Breast epithelium (tissue), 4 donors: ENCODE results near the gene CARD9. TPM values are rescaled to one million over a fixed set of nuclear protein-coding genes. Genes with fewer than 3 reads are reported as not detected.

Source experiments
- DNase-seq, 2 donors: peaks; one replicate each; pipeline ENCODE4 v3.0.0-alpha.2; 2019; ENCODE audit warnings: low spot score in 2 of 2
- H3K27ac ChIP-seq, 2 donors: fragments of 200-600 bp; sonication (generic) in 1 of 2; one replicate each; pipeline ENCODE4 v1.5.1; 2016 to 2019; ENCODE audit warnings: mild to moderate bottlenecking in 1 of 2
- H3K27me3 ChIP-seq, 2 donors: fragments of 200-600 bp; sonication (generic) in 1 of 2; one replicate each; pipeline versions ENCODE4 v1.5.1 to v1.6.0; 2017 to 2019; ENCODE audit warnings: control low read depth in 1 of 2, mild to moderate bottlenecking in 1 of 2
- H3K36me3 ChIP-seq: fragments of 200-600 bp; one replicate; pipeline ENCODE4 v1.5.1; 2019
- H3K4me1 ChIP-seq, 2 donors: fragments of 200-600 bp; sonication (generic); one replicate each; pipeline ENCODE4 v1.5.1; 2016 to 2019; ENCODE audit warnings: control low read depth in 1 of 2
- H3K4me3 ChIP-seq, 3 donors: fragments of 200-600 bp; sonication (generic); 1 replicate in 2 of 3; 2 replicates in 1 of 3; pipeline ENCODE4 v1.5.1; 2016 to 2019; ENCODE audit warnings: mild to moderate bottlenecking in 3 of 3, moderate library complexity in 2 of 3
- H3K9me3 ChIP-seq, 2 donors: fragments of 200-600 bp; sonication (generic) in 1 of 2; one replicate each; pipeline ENCODE4 v1.5.1; 2016 to 2019; ENCODE audit warnings: control low read depth in 1 of 2
- CTCF ChIP-seq, 3 donors: fragments of 450-650 bp; IDR thresholded peaks; one replicate each; pipeline ENCODE4 v1.5.1; 2016 to 2017; ENCODE audit warnings: antibody characterized with exemption in 3 of 3, mild to moderate bottlenecking in 3 of 3, moderate library complexity in 3 of 3
- POLR2A ChIP-seq: fragments of 450-650 bp; IDR thresholded peaks from one replicate; pipeline ENCODE4 v1.6.1; 2016; ENCODE audit warnings: antibody characterized with exemption, mild to moderate bottlenecking, moderate library complexity
- POLR2AphosphoS5 ChIP-seq, 3 donors: sonication (generic); formaldehyde crosslinking; IDR thresholded peaks; one replicate each; pipeline ENCODE4 v1.6.1; 2017; ENCODE audit warnings: antibody characterized with exemption in 3 of 3
- intact Hi-C: fragments of 100-400 bp; cut with DNase I; formaldehyde crosslinking; loops from one replicate; pipeline ENCODE4 v1.15.1; 2023; ENCODE audit warnings: low total_unique reads
- total RNA-seq, 3 donors: library from RNA; depleted of rRNA; stranded (reverse); fragments of >200 nt; gene quantifications; one replicate each; pipeline ENCODE4 v1.1.0, GENCODE V29; 2016

Gene CARD9
- total RNA-seq, 3 donors from 2014 or later: 3.0 to 7.6 (median 3.3) TPM

DNA sequence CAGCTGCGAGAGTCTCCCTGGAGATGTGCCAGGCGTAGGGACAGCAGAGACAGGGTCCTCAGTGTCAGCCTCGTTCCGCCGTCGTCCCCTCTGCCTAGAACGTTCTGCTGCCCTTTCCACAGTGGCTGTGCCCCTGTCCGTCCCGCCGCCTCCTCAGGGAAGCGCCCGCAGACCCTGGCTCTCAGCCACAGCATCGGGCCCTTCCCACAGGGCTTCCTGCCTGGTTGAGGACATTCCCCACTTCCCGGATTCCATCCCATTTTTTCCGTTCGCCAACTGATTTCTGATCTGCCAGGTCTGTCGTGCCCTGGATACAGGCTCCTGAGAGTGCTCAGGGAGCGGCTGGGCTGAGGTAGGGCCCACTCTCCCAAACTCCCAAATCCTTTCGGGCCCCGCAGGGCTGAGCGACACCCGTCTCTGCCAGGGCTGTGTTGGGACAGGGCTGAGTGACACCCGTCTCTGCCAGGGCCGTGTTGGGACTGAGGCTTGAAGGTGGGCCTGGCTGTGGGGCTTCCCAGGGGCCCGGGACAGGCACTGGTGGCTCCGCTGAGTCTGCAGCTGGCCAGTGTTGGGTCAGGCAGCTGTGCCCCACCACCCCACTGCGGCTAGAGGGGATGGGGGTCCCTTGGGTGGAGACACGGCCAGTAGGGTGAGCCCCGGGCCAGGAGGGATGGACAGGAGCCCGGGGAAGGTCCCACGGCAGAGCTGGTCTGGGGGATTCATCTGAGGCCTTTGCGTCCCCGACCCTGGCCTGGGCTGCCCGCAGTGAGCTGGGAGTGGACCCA lies 25.8 kb downstream of the CARD9 start:
- Histone ChIP-seq H3K9me3 (no peaks in the 10 kb centered on the region), H3K4me1 (peaks cover 8 to 9% of the 10 kb centered on the region in 2 donors), H3K36me3 (no peaks in the 10 kb centered on the region), H3K4me3 (peak overlapping the region in 2 of 3 donors; percentile 20 to 44), H3K27me3 (no peaks in the 10 kb centered on the region), H3K27ac (peak overlapping the region in 1 of 2 donors; percentile 20)
- no peak for DNase-seq
- TF ChIP-seq POLR2AphosphoS5 (IDR thresholded peaks at IDR 0.05): no peak
- TF ChIP-seq CTCF (IDR thresholded peaks at IDR 0.05): no peak
- TF ChIP-seq POLR2A: no peak
- intact Hi-C loops: no loop called here

DNA sequence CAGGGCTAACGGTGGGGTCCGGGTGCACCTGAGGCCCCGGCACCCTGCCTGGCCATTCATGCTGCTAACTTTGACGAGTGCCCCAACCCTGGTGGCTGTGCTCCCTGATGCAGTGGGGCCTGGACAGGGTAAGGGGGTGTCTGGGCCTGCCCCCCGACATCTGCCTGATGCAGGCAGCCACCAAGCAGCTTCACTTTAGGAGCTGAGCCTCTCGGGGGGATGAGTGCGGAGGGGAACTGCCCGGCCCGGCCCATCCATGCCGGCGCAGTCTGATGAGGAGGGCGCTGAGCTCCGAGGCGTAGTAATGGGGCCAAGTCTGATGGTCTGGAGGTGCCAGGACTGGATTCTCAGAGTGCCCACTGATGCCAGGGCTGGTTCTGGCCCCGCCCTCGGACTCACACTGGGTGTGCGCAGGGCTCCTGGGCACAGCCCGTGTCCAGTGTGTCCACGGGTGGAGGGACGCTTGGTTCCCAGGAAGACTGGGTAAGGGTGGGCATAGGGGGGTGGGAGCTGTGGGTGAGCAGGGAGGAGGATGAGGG lies 26.5 kb downstream of the CARD9 start:
- Histone ChIP-seq H3K27me3 (no peaks in the 10 kb centered on the region), H3K36me3 (no peaks in the 10 kb centered on the region), H3K4me1 (peaks cover 8 to 9% of the 10 kb centered on the region in 2 donors), H3K27ac (peak overlapping the region in 1 of 2 donors; percentile 20), H3K9me3 (no peaks in the 10 kb centered on the region), H3K4me3 (peak overlapping the region in 2 of 3 donors; percentile 20 to 44)
- DNase-seq: no peak
- intact Hi-C loops: no loop called here
- no peak for TF ChIP-seq POLR2A
- TF ChIP-seq CTCF (IDR thresholded peaks at IDR 0.05): no peak
- TF ChIP-seq POLR2AphosphoS5 (IDR thresholded peaks at IDR 0.05): no peak

DNA sequence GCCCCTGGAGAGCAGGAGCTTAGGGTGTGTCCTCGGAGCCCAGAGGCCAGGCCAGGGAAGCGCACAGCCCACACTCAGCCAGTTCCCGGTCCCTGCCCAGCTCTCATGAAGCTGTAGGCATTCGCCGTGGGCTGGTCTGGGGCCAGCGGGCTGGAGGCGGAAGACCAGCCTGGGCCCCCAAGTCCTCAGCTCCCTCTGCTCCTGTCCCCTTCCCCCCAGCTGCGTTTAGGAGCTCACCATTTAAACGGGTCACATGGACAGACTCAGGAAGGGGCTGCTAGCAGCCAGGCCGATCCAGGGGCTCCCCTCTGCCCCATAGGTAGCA lies 27.4 kb downstream of the CARD9 start:
- Histone ChIP-seq H3K27ac (peak overlapping the region; percentile 31 to 63), H3K4me1 (peaks cover 8 to 9% of the 10 kb centered on the region in 2 donors)
- intact Hi-C loops: no loop called here

GRCh38 chr9:136345281-136346156 lies 27.9 kb downstream of the CARD9 start:
- Histone ChIP-seq H3K9me3 (no peaks in the 10 kb centered on the region), H3K27ac (peak overlapping the region; percentile 31 to 63), H3K4me3 (peak overlapping the region; percentile 20 to 54 (median 39)), H3K4me1 (peaks cover 8 to 9% of the 10 kb centered on the region in 2 donors), H3K27me3 (no peaks in the 10 kb centered on the region), H3K36me3 (no peaks in the 10 kb centered on the region)
- no peak for DNase-seq
- intact Hi-C loops: no loop called here
- TF ChIP-seq CTCF (IDR thresholded peaks at IDR 0.05) (peak in 1 of 3 donors; percentile 31), POLR2AphosphoS5 (IDR thresholded peaks at IDR 0.05) (no peak)

More for the DNA sequence above, 27.4 kb downstream of the CARD9 start:
- H3K9me3 ChIP-seq: no peaks in the 10 kb centered on the region
- no peaks in the 10 kb centered on the region for H3K27me3 ChIP-seq
- no peak for DNase-seq
- H3K4me3 ChIP-seq: peak overlapping the region in 2 of 3 donors; percentile 39 to 54
- TF ChIP-seq POLR2AphosphoS5 (IDR thresholded peaks at IDR 0.05): no peak
- TF ChIP-seq POLR2A: no peak
- no peak for TF ChIP-seq CTCF (IDR thresholded peaks at IDR 0.05)
- no peaks in the 10 kb centered on the region for H3K36me3 ChIP-seq
